Neural crest cell (in vitro differentiated cells): ENCODE measurements around the gene ACBD5. TPM values are rescaled to one million over a fixed set of nuclear protein-coding genes. Genes with fewer than 3 reads are reported as not detected.

Experiments
- DNase-seq: peaks from one replicate; pipeline ENCODE4 v3.0.0; 2021; ENCODE audit warnings: low read depth, mixed read lengths, low spot score
- H3K27ac Mint-ChIP-seq: one replicate; pipeline ENCODE4 v1.8.0; 2021; ENCODE audit warnings: mild to moderate bottlenecking, mixed read lengths; ENCODE audit not compliant: unreplicated experiment
- H3K27me3 Mint-ChIP-seq: 2 replicates; pipeline ENCODE4 v1.8.0; 2021; ENCODE audit warnings: low read depth, mild to moderate bottlenecking, mixed read lengths
- H3K36me3 Mint-ChIP-seq: 2 replicates; pipeline ENCODE4 v1.8.0; 2021; ENCODE audit warnings: low read depth, mild to moderate bottlenecking, mixed read lengths
- H3K4me1 Mint-ChIP-seq: 2 replicates; pipeline ENCODE4 v1.8.0; 2021; ENCODE audit warnings: mixed read lengths
- H3K4me3 Mint-ChIP-seq: one replicate; pipeline ENCODE4 v1.8.0; 2021; ENCODE audit warnings: mild to moderate bottlenecking, mixed read lengths
- H3K9me3 Mint-ChIP-seq: 2 replicates; pipeline ENCODE4 v1.8.0; 2021; ENCODE audit warnings: mixed read lengths
- CTCF ChIP-seq: fragments of 200-600 bp; sonication (generic); conservative IDR thresholded peaks from 2 replicates; pipeline ENCODE4 v1.5.0; 2021; ENCODE audit warnings: antibody characterized with exemption, mild to moderate bottlenecking
- total RNA-seq: library from RNA; stranded (reverse); gene quantifications from 2 replicates; pipeline ENCODE4 v1.2.1, GENCODE V29; 2021

Gene ACBD5
- total RNA-seq, 1 donor from 2014 or later = 17.4 TPM

- no peak for DNase-seq
- Mint-ChIP-seq H3K9me3 (no peaks in the 10 kb centered on the region), H3K27ac (no peak overlapping the region), H3K36me3 (peaks cover 9% of the 10 kb centered on the region), H3K4me3 (no peak overlapping the region), H3K27me3 (no peaks in the 10 kb centered on the region), H3K4me1 (no peaks in the 10 kb centered on the region)
- no peak for TF ChIP-seq CTCF
Observed at GRCh38 chr10:27207350-27207749, 33.2 kb downstream of the ACBD5 start.

- no peak overlapping the region for H3K4me3 Mint-ChIP-seq
- no peaks in the 10 kb centered on the region for H3K9me3 Mint-ChIP-seq
- no peaks in the 10 kb centered on the region for H3K27me3 Mint-ChIP-seq
- no peak for TF ChIP-seq CTCF
- H3K4me1 Mint-ChIP-seq = no peaks in the 10 kb centered on the region
- H3K36me3 Mint-ChIP-seq = peaks cover 2% of the 10 kb centered on the region
- no peak overlapping the region for H3K27ac Mint-ChIP-seq
- no peak for DNase-seq
Observed at GRCh38 chr10:27203806-27204205, 36.8 kb downstream of the ACBD5 start.

GRCh38 chr10:27197980-27198620, 42.5 kb downstream of the ACBD5 start:
- no peak for TF ChIP-seq CTCF
- Mint-ChIP-seq H3K9me3 (no peaks in the 10 kb centered on the region), H3K27ac (no peak overlapping the region), H3K4me3 (no peak overlapping the region), H3K36me3 (no peaks in the 10 kb centered on the region), H3K4me1 (no peaks in the 10 kb centered on the region), H3K27me3 (no peaks in the 10 kb centered on the region)
- no peak for DNase-seq

GRCh38 chr10:27192284-27192683, 48.3 kb downstream of the ACBD5 start:
- no peak for TF ChIP-seq CTCF
- no peak overlapping the region for H3K4me3 Mint-ChIP-seq
- no peaks in the 10 kb centered on the region for H3K27me3 Mint-ChIP-seq
- H3K4me1 Mint-ChIP-seq = no peaks in the 10 kb centered on the region
- no peaks in the 10 kb centered on the region for H3K36me3 Mint-ChIP-seq
- no peak overlapping the region for H3K27ac Mint-ChIP-seq
- H3K9me3 Mint-ChIP-seq = no peaks in the 10 kb centered on the region
- DNase-seq = no peak

- no peak for DNase-seq
- TF ChIP-seq CTCF = no peak
- no peaks in the 10 kb centered on the region for H3K27me3 Mint-ChIP-seq
- H3K9me3 Mint-ChIP-seq = no peaks in the 10 kb centered on the region
- H3K36me3 Mint-ChIP-seq = peaks cover 3% of the 10 kb centered on the region
- H3K27ac Mint-ChIP-seq = no peak overlapping the region
- H3K4me1 Mint-ChIP-seq = no peaks in the 10 kb centered on the region
- no peak overlapping the region for H3K4me3 Mint-ChIP-seq
Observed at GRCh38 chr10:27190508-27190907, 50.1 kb downstream of the ACBD5 start.

GRCh38 chr10:27188897-27189296, 51.7 kb downstream of the ACBD5 start:
- Mint-ChIP-seq H3K4me3 (no peak overlapping the region), H3K36me3 (peaks cover 11% of the 10 kb centered on the region), H3K27ac (no peak overlapping the region), H3K9me3 (no peaks in the 10 kb centered on the region), H3K27me3 (no peaks in the 10 kb centered on the region), H3K4me1 (no peaks in the 10 kb centered on the region)
- TF ChIP-seq CTCF = no peak
- DNase-seq = no peak
